Heart right ventricle (tissue), 16 donors: ENCODE results near the gene IP6K2. TPM values are rescaled to one million over a fixed set of nuclear protein-coding genes. Genes with fewer than 3 reads are reported as not detected.
A peak's percentile ranks its signal among the peaks of the same experiment; 100 is the strongest.
"Not testable (repeated sequence)": the region's sequence is repeated elsewhere in the genome, so short reads cannot be mapped to it uniquely, and the experiment has no call there.

Source experiments
- ATAC-seq, 8 donors: fragments of 200-7000 bp; cut with Tn5 transposase; one replicate each; pipeline ENCODE4 v1.9.1; 2020; ENCODE audit warnings: mild to moderate bottlenecking in 8 of 8, moderate library complexity in 8 of 8, moderate number of reproducible peaks in 1 of 8
- DNase-seq, 2 donors: peaks; one replicate each; pipeline ENCODE4 v3.0.0-alpha.2; 2020
- H3K27ac ChIP-seq, 10 donors: fragments of 200-600 bp; sonication (generic) in 2 of 10; one replicate each; pipeline versions ENCODE4 v1.5.0 to v1.8.0; 2020 to 2022; ENCODE audit warnings: mild to moderate bottlenecking in 3 of 10
- H3K27me3 ChIP-seq, 7 donors: fragments of 200-600 bp; one replicate each; pipeline ENCODE4 v1.8.0; 2021 to 2022; ENCODE audit warnings: mild to moderate bottlenecking in 2 of 7
- H3K36me3 ChIP-seq, 9 donors: fragments of 200-600 bp; sonication (generic) in 1 of 9; one replicate each; pipeline versions ENCODE4 v1.5.0 to v1.8.0; 2020 to 2022; ENCODE audit warnings: mild to moderate bottlenecking in 2 of 9
- H3K4me1 ChIP-seq, 9 donors: fragments of 200-600 bp; sonication (generic) in 1 of 9; one replicate each; pipeline versions ENCODE4 v1.5.0 to v1.8.0; 2020 to 2022; ENCODE audit warnings: mild to moderate bottlenecking in 4 of 9
- H3K4me3 ChIP-seq, 10 donors: fragments of 200-600 bp; sonication (generic) in 2 of 10; one replicate each; pipeline versions ENCODE4 v1.5.0 to v1.8.0; 2020 to 2022; ENCODE audit warnings: mild to moderate bottlenecking in 7 of 10, moderate library complexity in 2 of 10
- H3K9me3 ChIP-seq, 11 donors: fragments of 200-600 bp in 10 of 11; sonication (generic) in 2 of 11; one replicate each; pipeline versions ENCODE4 v1.5.0 to v1.8.0; 2013 to 2022; ENCODE audit warnings: mild to moderate bottlenecking in 2 of 11, control low read depth in 1 of 11, moderate library complexity in 1 of 11
- WGBS, 2 donors: extraction: QIAGEN DNeasy Blood & Tissue Kit; methylation state at CpG; one replicate each; pipeline ENCODE4 v1.1.7; 2013; ENCODE audit warnings: inconsistent platforms in 1 of 2; 5-methylcytosine and 5-hydroxymethylcytosine counted together
- intact Hi-C, 10 donors: fragments of 100-400 bp; cut with DNase I; formaldehyde crosslinking; loops; one replicate each; pipeline versions ENCODE4 v1.11.1 to v1.14.2; 2022
- polyA plus RNA-seq, 2 donors: library from polyadenylated mRNA; stranded (reverse); fragments of 200-250 nt; gene quantifications; one replicate each; pipeline ENCODE4 v1.2.3, GENCODE V29; 2013
- total RNA-seq, 10 donors: library from RNA; stranded (reverse); fragmentation: NEBNext Ultra II Directional in 3 of 10; extraction: Animal tissue kit (Norgen Biotek cat#: 25700) in 3 of 10; gene quantifications; one replicate each; pipeline versions ENCODE4 v1.2.1 to v1.2.4, GENCODE V29; 2021 to 2023
- TF ChIP-seq, protein P1 (sequence below), 9 donors: fragments of 200-600 bp; sonication (generic) in 2 of 9; IDR thresholded peaks; one replicate each; pipeline versions ENCODE4 v1.5.0 to v1.8.0; 2021 to 2022; ENCODE audit warnings: antibody characterized with exemption in 9 of 9, mild to moderate bottlenecking in 5 of 9, moderate library complexity in 1 of 9
- donor health status: Arrhythmogenic right ventricular cardiomyopathy.
- donor health status: ischemic (EF 13 %, LVEDD 7.1; RV severe dilation, severe dysfunction).
- donor health status: healthy with polysubstance abuse.
- donor health status: DM: no; HTN: yes; CAD: no.
- donor health status: DM: no; HTN: no; CAD: no.
- donor health status: ischemic (EF 25% LVEDD 6.9; RV normal size, moderate dysfunction).
- donor health status: ischemic (EF 25% LVEDD 5.7; RV mildly dilated, moderate dysfunction).
- donor health status: healthy.
- donor health status: DM: yes; HTN: yes; CAD: no.
- donor health status: Ischemic cardiomyopathy.
- donor health status: ischemic (EF 35%, LVEDD 5.7; RV mildly dilated, moderate dysfunction).
- donor health status: nonischemic (EF 11% LVEDD 7.7; RV severe dilation, severe dysfunction).
- donor health status: DM: yes; HTN: yes; CAD: no.
- donor health status: PGD.
- donor health status: ischemic (EF 29% LVEDD 5.4; RV normal size, mild dysfunction).
- donor health status: nonischemic (EF 23%, LVEDD 6.1; RV moderate dilation, normal function).

The IP6K2 gene
- total and polyA plus RNA-seq, 12 donors: 16.7 to 81.7 (median 20.1) TPM

DNA sequence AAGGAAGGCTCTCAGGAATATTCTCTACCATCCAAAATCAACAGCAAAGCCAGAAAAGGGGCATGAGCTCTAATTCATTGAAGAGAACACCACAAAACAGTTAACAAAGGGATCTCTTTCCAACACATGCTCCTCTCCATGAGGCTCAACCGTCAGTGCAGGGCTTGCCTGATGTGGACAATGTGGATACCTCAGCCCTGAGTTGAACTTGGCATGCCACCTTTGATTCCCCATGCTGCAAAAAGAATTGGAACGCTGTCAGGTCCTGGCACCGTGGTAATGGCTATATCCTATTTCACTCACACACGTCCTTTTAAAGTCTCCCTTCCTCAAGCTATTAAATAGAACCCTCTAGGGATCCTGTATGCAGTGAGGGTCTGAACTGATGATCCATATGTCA is 30.7 kb upstream of the IP6K2 start:
- Histone ChIP-seq H3K27ac (peak overlapping the region; percentile 24 to 81 (median 64)), H3K4me3 (no peak overlapping the region), H3K36me3 (peaks cover 0 to 63% (median 30%) of the 10 kb centered on the region in 9 donors), H3K27me3 (no peaks in the 10 kb centered on the region), H3K4me1 (peaks cover 6 to 42% (median 26%) of the 10 kb centered on the region in 9 donors), H3K9me3 (no peaks in the 10 kb centered on the region)
- peak in 7 of 8 donors; percentile 25 to 82 (median 67) for ATAC-seq
- DNase-seq: peak in 1 of 2 donors; percentile 41
- WGBS, 2 donors: 28 to 30% methylated on average over 4 of the region's 4 CpGs
- TF ChIP-seq, protein P1, sequence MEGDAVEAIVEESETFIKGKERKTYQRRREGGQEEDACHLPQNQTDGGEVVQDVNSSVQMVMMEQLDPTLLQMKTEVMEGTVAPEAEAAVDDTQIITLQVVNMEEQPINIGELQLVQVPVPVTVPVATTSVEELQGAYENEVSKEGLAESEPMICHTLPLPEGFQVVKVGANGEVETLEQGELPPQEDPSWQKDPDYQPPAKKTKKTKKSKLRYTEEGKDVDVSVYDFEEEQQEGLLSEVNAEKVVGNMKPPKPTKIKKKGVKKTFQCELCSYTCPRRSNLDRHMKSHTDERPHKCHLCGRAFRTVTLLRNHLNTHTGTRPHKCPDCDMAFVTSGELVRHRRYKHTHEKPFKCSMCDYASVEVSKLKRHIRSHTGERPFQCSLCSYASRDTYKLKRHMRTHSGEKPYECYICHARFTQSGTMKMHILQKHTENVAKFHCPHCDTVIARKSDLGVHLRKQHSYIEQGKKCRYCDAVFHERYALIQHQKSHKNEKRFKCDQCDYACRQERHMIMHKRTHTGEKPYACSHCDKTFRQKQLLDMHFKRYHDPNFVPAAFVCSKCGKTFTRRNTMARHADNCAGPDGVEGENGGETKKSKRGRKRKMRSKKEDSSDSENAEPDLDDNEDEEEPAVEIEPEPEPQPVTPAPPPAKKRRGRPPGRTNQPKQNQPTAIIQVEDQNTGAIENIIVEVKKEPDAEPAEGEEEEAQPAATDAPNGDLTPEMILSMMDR (IDR thresholded peaks at IDR 0.05): no peak
- intact Hi-C loops: no loop called here

DNA sequence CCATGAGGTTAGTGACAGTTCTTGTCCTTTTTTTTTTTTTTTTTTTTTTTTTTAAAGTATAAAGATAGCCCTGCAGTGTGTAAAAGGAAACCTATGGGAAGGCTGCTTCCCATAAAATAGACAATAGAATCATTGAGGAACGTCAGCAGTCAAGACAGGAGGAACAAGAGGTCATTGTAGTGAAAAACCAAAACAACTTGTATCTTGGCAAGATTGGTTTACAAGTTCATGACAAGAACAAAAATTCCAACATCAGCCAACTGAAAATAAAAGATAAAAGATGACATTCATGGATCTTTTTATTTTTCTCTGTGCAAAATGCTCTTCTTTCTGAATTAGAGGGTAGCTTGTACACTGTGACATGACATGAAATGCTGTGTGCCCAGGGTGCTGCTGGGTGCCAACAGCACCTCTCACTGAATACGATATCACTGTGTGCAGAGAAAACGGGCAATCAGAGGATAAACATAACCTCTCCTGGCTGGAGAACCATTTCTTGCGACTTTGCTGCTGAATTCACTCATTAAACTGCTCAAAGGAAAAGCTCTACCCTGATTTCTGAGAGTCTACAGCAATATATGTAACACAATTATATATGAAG is 30.1 kb upstream of the IP6K2 start:
- ATAC-seq: peak in 6 of 8 donors; percentile 39 to 85 (median 60)
- Histone ChIP-seq H3K36me3 (peaks cover 0 to 59% (median 30%) of the 10 kb centered on the region in 9 donors), H3K4me3 (no peak overlapping the region), H3K4me1 (peaks cover 6 to 42% (median 26%) of the 10 kb centered on the region in 9 donors), H3K27ac (peak overlapping the region; percentile 24 to 81 (median 64)), H3K27me3 (no peaks in the 10 kb centered on the region), H3K9me3 (no peaks in the 10 kb centered on the region)
- intact Hi-C loops: no loop called here
- no peak for DNase-seq
- 37 to 42% methylated on average over 4 of the region's 4 CpGs for WGBS, 2 donors
- TF ChIP-seq, protein P1 (IDR thresholded peaks at IDR 0.05): no peak

DNA sequence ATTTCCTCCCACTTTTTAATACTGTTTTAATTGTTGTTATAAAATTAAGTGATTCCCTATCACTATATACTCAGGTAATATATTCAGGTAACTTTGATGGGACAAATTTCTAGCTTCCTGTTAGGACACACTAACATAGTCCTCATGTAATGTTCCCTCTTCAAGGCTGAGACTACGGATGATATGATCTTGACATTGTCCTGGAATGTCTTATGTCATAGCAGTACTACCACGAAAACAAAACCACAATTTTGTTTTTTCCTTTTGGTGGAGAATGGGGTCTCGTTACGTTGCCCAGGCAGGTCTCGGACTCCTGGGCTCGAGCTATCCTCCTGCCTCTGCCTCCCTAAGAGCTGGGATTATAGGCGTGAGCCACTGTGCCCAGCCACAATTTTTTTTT is 26.8 kb upstream of the IP6K2 start:
- Histone ChIP-seq H3K27me3 (no peaks in the 10 kb centered on the region), H3K4me3 (no peak overlapping the region), H3K36me3 (peaks cover 0 to 26% (median 2%) of the 10 kb centered on the region in 9 donors), H3K27ac (no peak overlapping the region), H3K9me3 (no peaks in the 10 kb centered on the region), H3K4me1 (peaks cover 25 to 57% (median 47%) of the 10 kb centered on the region in 9 donors)
- intact Hi-C loops: no loop called here
- ATAC-seq: no peak
- TF ChIP-seq, protein P1 (IDR thresholded peaks at IDR 0.05): no peak
- 86 to 90% methylated on average over 7 of the region's 7 CpGs for WGBS, 2 donors
- no peak for DNase-seq

DNA sequence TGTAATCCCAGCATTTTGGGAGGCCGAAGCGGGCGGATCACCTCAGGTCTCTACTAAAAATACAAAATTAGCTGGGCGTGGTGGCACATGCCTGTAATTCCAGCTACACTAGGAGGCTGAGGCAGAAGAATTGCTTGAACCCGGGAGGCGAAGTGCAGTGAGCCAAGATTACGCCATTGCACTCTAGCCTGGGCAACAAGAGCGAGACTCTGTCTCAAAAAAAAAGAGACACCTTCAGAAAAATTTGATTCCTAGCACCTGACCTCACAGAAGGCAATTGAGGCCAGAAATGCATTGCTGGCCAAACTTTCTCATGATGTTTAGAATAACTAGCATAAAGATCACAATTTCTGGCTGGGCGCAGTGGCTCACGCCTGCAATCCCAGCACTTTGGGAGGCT is 24.2 kb upstream of the IP6K2 start:
- 96 to 99% methylated on average over 10 of the region's 10 CpGs for WGBS, 2 donors
- intact Hi-C loops: loop anchor here in 1 of 10 donors (2.0 kb wide), 2 partner anchors 56 to 106 kb away; partner anchors contain the start of genes NCKIPSD and PRKAR2A
- not testable (repeated sequence) for ATAC-seq, H3K9me3 ChIP-seq, H3K27me3 ChIP-seq, DNase-seq, H3K36me3 ChIP-seq, H3K4me3 ChIP-seq
- peak overlapping the region in 8 of 10 donors; percentile 5 to 92 (median 84) for H3K27ac ChIP-seq
- peaks cover 28 to 55% (median 48%) of the 10 kb centered on the region in 9 donors for H3K4me1 ChIP-seq
